ENCODE data around the gene CCDC34.

The CCDC34 gene

DNA sequence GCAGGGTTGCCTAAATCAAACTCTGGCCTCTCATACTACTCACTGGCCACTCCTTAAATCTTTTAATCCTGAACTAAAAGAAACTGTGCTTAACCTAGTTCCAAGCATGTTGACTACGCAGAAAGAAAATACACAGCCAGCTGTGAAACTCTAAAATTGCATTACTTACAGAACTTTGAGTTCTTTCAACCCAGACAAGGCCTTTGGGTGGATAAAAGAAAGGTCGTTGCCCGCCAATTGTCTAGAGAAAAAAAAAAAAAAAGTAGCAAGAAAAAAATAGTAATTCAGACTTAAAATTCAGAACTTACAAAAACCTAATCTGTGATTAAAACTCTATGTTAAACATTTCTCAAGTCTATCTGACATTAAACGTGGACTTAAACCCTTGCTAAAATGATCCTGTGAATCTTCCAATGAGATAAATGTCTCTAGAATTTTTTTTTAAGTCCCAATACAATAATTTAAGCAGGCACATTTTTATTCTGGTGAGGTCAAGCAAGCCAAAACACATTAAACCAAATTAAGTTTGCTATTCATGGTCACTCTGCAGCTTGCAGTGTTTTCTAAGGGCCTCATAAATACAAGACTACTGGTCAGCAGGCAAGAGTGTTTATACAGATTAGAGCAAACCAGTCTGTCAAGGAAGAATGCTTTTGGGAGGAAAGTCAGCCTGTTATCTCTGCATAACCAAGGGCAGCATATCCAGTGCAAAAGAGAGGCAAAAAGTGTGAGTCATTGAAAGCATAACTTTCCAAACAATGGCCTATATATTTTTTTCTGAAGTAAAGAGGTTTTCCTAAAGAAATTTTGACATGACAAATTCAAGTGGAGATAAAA is 29.5 kb upstream of the CCDC34 start:
- DNase-seq (ENCODE audit: low spot score), result peak; percentile 59

DNA sequence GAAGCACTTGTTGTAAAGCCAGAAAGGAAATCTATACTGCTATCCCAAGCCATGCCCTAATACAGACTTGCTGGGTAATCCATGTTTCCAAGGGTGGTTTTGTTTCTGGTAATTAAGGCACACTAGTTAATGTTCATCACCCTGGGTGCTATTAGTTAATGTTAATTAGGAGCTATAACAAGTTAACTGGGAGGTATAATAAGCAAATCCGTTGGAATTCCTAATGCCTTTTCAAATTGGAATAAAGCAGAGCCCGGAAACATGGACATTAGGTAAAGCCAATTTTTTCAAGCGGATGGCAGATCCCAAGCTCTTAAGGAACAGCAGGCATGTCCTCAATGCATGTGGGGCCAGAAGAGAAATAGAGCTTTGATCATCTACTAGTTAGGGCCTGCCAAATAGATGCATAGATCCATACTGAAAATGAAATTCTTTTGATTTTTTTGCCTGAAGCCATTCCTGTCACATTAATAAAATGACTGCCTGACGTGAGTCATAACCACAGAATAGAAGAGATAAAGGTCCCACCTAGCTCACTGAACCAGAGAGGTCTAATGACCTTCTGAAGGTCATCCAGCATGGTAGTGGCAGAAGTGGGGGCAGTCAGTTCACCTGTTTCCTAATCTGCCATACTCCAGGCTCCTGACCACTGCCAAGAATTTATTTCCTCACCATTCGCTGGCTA is 28.5 kb upstream of the CCDC34 start:
- peak; percentile 24 for DNase-seq (ENCODE audit: low spot score)

DNA sequence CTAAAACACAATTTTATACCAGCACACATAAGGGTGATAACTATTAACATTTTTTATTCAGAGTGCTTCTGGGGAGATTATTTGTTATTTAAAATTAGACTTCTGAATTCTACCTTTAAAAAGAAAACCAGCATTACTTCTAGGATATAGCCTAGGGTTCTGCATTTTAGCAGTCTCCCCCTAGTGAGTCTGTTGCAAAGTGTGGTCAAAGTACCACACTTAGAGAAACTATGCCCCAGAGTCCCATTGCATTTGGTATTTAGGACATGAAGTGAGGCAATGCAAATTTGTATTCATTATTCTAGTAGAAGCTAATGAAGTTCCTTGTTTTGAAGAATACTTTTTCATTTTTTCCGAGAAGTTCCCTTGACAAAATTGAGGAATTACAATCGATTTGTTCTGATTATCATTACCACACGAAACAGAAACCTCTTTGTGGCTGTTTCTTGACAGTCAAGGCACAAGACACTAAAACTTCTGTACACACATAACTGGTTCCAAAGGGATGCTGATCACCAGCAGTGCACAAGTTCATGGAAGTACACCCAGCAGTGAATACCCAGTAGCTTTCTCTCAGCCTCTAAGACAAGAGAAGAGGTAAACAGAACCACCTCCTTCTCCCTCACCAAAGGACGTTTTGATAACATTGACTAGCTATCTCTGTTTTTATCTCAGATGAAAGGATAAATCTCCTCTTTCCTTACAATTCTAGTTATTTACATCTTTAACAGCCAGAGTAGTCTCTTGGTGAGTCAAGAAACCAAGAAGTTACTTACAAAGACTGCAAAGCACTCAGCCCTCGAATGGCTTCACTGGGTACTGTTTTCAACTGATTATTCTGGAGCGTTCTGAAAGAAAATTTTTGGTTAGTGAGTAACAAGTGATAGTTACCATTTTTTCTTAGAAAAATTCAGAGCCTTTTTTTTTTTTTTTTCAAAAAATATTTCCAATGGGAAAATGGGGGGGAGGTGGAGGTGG is 27.6 kb upstream of the CCDC34 start:
- peak; percentile 42 for DNase-seq (ENCODE audit: low spot score)

DNA sequence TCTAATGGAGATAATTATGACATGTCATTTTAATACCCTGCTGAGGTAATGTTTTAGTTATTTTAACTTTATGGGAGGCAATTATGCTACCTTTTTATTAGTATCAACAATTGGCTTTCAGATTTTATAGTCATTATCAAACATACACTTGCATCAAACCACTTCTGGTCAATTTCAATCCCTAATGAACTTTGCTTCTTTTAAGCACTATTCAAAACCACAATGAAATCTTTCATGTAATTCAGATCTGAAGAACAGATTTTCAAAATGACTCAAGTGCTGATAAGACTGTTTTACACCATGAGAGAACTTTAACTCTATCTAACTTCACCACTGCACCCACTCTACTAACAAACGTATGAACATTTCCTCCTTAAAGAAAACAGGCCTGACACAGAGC is 25.9 kb upstream of the CCDC34 start:
- DNase-seq (ENCODE audit: low spot score), result no peak

DNA sequence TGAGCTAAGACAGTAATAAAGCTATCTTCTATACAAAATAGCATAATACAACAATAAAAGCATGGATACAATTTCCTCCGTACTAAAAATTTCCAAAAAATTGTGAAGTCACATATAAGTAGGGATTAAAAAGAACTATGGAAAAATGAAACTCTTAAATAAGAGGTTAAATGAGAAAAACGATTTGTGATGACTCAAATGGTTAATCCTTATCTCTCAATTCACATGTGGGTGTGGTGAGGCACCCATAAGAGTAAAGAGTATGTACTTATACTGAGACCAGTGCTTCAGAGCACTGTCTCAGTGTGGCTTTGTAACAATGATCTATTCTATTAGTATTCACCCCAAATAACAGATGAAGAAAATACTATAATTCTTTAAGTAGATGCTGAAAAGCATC is 25.0 kb upstream of the CCDC34 start:
- no peak for DNase-seq (ENCODE audit: low spot score)

DNA sequence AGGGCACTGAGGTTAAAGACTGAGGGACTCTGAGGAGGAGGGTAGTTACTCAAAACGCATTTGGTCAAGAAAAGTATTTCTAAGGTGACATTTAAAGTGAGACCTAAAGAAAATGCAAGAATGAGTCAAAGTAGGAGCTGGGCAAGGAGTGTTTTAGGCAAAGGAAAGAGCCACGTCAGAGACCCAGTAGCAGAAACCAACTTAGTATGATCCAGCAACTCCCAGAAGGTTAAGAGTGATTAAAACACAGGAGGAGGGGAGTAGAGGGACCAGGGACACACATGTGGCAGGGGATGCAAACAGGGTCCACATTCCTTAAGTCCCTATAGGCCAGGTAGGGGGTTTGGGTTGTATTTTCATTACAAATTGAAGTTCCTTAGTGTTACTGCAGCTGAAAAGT is 24.3 kb upstream of the CCDC34 start:
- no peak for DNase-seq (ENCODE audit: low spot score)

DNA sequence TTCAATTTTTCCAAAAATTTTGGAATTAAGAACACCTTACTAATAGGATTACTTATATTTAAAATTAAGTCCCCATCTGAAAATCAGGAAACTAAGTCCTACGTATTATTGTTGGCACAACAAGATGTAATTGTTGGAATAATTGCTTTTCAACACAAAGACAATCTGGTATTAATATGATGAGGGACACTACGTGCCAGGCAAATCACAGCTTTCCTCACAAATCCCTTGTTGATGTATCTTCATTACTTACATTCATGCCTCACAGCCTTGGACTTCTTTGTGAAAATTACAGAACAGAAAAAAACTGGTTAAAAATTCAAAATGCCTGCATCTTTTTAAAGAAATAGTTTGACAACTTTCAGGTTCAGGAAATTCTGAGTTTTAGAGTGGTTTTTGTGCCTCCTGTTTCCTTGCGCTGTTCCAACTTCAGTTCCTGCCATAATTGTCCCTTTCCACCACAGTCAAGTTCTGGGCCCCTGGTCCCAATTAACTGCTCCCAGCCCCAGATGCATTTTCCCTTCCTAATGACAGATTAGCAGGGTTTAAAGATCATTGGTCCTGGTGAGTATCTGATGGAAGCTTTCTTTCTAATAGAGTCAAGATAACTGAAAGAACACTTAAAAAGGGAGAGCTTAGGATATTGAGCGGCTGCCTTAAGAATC is 23.3 kb upstream of the CCDC34 start:
- DNase-seq (ENCODE audit: low spot score), result no peak

DNA sequence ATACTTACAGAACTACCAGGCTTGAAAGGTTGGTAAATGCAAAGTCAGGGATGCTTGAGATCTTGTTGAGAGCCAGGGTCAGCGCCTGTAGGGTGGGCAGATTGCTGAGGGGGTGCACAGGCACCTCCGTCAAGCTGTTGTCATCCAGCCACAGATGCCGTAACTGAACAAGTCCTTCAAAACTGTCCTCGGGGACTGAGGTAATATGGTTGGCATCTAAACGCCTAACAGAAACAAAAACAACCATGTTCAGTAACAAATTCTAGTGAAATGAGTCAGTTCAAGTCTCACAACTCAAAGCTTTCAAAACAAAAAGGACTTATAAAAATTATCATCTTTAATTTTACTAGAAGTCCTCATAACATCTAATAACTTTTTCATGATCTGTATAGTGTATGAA is 22.2 kb upstream of the CCDC34 start:
- DNase-seq (ENCODE audit: low spot score), result peak; percentile 75

DNA sequence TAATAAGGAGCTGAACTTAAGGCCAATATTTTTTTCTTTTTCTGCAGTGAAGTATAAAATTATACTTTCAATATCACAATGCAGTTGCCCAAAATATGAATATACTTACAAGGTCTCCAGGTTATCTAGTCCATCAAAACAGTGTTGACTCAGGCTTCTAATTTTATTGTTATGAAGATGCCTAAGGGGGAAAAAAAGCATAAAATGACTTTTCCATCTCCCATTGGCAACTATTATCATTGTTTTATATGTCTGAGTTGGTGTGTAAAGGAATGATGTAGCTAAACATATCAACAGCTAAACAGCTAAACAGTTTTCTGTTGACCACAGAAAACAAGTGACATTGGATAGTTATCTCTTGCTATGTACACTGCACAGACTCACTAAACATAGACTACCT is 21.2 kb upstream of the CCDC34 start:
- DNase-seq (ENCODE audit: low spot score), result no peak

DNA sequence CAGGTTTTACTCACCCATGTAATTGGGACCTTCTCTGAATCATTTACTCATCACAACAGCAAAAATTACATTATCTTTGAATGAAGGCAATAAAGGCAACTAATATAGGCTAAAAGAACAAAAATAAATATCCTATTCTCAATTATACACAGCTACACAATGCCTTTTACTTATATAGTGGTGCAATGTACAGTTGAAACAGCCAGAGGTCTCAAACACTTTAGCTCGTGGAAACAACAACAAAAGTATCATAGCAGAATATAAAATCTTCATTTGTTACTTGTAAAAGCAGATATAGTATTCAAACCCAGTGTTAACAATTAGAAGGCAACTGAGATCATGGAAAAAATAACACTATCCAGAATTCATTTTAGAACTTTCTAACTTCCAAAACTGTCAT is 20.6 kb upstream of the CCDC34 start:
- no peak for DNase-seq (ENCODE audit: low spot score)

DNA sequence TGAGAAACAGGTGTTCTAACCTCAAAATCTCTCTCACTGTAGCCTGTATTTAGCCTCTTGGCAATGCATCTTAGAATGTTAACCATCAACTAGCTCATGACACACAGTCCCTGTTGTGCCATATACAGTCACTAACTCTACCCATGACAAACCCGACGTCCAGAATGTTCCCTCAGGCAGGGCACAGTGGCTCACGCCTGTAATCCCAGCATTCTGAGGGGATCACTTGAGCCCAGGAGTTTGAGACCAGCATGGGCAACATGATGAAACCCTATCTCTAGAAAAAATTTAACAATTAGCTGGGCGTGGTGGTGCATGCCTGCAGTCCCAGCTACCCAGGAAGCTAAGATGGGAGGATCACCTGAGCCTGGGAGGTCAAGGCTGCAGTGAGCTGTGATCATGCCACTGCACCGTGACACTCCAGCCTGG is 18.2 kb upstream of the CCDC34 start:
- peak; percentile 81 for DNase-seq (ENCODE audit: low spot score)

DNA sequence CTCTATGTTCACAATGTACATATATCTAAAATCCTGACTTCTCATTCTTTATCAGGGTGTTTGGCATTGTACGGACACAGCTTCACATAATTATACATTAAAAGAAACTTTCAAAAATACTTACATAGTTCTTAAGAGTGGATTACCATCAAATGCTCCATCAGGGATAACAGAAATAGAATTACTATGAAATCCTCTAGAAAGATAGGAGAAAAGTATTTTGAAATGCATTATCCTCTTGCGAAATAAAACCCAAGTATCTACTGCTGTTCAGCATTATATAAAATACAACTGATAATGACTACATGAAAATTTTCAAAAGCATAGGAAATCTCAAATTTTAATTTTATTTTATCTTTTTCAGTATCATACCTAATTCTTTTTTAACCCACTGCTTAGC is 17.8 kb upstream of the CCDC34 start:
- no peak for DNase-seq (ENCODE audit: low spot score)

DNA sequence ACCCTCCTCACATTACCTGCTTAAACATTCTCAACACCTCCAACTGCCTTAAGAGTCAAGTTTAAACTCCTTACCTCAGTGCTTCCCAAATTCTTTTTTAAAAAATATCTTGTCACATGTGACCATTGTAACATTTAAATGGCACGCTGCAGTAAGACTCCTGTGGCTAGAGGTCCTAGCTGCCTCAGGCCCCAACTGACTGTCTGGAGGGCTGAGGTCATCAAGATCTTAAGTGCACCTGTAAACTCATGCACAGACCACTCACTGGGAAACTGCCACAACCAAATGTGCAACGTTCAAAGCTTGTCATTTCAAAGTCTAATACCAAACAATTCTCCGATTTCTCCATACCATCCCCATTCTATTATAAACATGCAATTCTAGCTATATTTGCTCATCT is 16.4 kb upstream of the CCDC34 start:
- DNase-seq (ENCODE audit: low spot score), result peak; percentile 25

DNA sequence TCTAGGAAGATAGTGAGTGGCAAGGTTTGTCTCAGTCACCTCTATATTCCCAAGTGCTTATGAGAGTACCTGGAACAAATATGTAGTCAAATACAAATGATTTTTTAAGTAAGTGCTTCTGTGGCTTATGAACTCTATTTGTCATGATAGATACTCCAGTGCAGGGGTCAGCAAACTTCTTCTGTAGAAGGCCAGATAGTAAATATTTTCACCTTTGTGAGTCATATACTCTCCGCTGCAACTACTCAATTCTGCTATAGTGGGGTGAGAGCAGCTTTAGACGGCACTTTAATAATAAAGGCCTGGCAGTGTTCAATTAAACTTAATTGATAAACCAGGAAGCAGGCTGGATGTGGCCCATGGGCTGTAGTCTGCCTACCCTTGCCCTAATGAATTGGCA is 12.4 kb upstream of the CCDC34 start:
- DNase-seq (ENCODE audit: low spot score), result no peak

DNA sequence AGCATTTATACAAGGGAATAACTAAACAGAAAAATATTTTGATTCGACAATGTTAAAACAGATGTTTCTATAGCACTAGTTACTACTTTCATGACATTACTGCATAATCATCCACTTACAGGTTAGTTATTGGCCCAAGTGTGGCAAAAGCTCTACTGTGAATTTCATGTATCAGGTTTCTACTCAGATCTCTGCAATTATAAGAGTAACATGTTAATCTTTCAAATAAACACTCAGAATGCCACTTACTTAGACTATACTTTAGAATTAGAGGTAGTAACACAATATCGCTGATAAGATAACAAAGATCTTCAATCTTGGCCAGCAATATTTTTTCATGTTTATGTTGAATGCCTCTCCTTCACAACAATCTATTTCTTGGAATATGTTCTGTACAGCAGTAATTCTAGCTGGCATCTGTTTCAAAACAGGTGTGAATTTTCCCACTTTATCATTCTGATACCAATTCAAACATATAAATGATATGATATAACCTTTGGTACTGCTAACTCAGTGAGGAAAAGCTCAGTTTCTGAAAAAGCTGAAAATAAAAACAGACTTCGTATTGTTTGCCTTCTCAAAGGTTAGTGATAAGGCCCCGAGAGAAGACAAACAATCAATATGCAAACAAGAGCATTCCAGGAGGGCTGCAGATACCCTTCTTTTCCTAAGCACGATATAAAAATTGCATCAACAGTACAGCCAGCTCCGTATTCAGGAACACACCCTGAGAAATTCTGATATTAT is 11.0 kb upstream of the CCDC34 start:
- no peak for DNase-seq (ENCODE audit: low spot score)

DNA sequence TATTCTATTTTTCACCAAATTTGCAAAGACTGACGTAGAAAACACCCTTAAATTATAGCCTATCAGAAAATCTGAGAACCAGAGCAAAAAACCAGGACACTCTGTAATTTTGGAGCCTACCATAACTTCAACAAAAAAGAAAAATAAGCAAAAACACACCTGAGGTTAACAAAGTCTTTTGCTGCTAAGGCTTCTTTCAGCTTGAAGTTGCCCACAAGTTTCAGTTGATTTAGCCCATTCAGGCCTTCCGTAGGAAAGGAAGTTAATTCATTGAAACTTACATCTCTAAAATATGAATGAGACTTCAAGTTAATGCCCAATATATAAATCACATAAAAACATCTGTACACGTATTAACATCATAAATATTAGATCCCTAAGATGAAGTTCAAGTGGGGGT is 10.4 kb upstream of the CCDC34 start:
- no peak for DNase-seq (ENCODE audit: low spot score)

DNA sequence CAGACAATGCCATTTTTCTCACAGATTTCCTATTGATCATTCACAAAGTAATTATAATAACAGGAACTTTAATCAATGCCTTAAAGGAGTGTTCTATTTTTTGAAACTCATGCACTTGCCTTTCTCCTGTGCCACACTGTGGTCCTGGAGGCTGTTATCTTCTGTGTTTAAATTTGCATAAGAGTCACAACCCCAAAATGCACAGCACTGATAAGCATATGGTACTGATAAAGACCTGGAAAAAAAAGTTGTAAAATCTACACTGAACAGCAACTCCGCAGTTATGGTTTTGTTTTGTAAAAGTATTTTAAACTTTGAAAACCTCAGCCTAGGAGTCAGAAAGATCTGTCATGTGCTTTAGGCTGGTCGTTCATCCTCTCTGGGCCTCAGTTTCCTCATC is 9.1 kb upstream of the CCDC34 start:
- DNase-seq (ENCODE audit: low spot score), result no peak

DNA sequence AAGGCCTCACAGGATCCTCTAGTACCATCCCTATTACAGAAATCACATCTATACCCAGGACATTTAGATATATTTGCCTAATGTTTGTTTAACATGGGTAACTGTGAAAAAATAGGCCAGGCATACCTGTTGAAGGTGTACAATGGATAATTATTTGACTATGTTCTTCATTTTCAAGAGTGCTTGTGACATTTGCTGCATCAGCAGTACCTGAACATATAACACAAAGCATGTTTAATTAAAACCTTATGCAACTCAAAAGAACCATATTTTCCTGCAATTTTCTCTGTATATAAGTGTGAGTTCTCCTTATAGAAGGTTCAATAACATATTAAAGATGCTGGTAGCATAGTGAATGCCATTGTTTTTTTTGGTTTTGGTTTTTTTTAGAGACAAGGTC is 8.5 kb upstream of the CCDC34 start:
- DNase-seq (ENCODE audit: low spot score), result no peak

DNA sequence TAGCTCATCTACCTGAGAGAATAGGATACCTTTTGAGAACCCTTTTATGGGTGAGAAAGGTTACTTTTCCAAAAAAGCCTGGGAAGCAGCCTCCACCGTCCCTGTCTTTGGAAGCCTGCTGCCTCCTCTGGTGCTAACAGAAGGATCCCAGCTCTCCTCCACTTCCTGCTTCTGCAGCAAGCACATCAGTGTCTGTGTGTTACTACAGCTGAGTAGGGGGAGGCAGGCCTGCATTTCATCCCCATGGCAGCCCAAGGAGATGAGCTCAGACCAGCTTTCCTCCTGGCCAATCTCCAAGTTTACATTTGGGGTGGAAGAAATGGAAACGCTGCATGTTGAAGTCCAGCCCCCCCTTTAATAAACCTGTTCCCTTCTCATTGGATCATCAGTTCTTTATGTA is 7.4 kb upstream of the CCDC34 start:
- DNase-seq (ENCODE audit: low spot score), result no peak

DNA sequence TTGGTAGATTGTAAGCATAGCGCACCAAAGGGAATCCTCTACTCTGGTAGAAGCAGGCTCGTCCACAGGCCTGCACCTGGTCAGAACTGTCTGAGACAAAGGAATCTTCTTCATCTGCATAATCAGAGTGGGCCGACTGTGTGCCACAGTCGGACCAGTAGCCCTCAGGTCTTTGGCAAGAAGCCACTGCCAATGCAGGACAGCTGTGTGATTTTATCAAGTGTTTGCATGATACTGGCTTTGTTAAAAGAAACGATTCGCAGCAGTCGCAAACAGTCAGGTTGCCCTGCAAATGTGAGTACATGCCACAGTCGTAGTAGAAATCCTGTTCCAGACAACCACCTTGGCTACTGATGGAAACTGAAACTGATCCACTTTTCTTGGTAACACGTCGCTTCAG is 4.9 kb upstream of the CCDC34 start:
- no peak for DNase-seq (ENCODE audit: low spot score)

DNA sequence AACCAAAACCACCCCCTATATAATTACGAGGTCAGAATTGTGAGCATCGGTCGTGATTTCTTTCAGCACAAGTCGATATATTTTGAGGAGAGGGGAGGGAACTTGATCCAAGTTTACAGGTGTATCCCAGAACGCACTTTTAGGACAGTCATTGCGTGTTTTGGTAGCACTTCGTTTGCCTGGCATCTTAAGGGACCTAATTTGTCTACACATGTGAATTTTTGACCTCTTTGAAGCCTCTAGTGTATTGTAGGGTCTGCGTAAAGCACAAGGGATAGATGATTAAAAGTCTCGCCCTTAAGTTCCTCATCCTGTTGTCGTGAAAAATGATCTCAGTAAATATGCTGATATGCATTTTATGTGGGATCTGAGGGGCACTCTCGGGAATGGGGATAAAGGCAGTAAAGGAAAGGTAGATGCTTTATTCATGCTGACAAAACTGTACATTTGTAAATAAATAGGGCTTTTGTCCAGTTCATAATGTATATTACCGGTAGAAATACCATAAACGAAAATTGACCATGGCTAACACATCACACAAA is 632 bp upstream of the CCDC34 start:
- DNase-seq (ENCODE audit: low spot score), result no peak

Measured in kidney tubule cell (primary cell).